HG03103 (cell line): ENCODE measurements around the gene ZNF148.
"Not testable (repeated sequence)": the region's sequence is repeated elsewhere in the genome, so short reads cannot be mapped to it uniquely, and the experiment has no call there.

Source experiments
- ATAC-seq: cut with Tn5 transposase; IDR thresholded peaks from one replicate; pipeline ENCODE4 v1.9.1; 2021; ENCODE audit warnings: low read depth; ENCODE audit not compliant: unreplicated experiment

The ZNF148 gene

DNA sequence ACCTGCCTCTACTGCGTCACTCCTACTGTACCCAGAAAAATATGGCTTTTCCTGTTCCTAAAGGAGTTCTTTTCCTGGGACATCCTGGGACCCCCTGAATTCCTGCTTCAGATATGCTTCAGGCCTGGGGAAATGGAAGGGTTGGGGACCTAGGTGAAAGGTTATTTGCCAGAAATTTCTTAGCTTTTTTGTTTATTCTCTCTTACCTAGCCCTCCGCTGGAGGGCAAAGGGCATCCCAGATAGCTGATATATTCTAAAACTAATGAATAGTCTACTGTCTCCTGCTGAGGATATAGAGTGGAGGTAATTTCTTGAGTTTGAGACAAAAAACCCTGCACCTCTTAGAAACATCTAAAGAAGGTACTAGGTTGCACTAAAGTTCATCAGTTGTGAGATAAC is 3.6 kb upstream of the ZNF148 start:
- ATAC-seq: no peak

DNA sequence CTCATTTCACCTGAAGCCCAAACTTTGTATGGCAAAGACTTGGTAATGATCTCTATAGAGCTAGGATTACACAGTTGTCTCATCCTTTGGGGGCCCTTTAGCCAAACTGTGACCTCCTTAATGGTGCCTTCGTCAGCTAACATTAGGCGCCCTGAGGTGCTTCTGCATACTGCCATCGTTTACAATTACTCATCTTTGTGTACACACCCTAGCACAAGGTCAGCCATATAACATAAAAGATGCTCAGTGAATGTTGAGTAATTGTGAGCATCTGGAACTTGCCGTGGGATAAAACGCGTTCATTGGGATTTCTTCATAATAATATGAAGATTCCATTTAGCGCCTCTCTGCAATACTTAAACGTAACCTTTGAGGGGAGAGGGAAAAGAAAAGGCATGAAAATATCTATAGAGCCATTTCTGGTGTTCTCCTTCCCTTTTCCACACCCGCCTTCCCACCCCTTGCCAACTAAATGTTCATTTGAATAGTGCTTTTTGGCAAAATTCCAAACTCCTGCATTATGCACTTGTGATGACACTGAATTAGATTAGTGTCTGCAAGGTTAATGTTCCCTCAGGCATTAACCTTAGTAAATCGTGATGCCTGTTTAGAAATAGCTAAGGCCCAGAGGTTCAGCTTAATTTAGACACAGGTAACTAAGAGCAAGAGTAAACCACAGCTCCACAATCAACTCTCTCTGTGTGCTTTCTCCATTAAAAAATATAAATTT is 990 bp upstream of the ZNF148 start:
- ATAC-seq: no peak

DNA sequence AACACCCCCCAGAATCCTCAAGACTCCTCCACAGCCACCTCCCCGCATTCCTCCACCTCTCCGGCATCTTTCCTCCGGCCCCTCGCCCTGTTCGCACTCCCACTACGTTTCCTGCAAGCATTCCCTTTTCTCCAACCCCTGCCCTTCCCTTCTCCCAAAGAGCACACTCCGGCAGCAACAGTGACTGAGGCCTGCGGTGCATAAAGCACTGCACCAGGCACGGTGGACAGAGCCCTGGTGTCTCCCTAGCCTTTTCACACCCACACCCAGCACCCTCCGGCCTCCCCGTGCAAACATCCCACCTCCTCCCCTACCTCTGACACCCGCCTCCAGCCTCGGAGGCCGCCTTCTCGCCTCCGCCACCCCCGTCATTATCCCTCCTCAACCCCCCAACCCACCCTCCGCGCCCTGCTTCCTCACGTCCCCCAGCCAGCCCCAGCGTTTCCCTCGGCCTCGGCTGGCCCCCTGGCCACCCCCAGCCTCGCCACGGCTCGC is 577 bp downstream of the ZNF148 start:
- ATAC-seq: no peak

DNA sequence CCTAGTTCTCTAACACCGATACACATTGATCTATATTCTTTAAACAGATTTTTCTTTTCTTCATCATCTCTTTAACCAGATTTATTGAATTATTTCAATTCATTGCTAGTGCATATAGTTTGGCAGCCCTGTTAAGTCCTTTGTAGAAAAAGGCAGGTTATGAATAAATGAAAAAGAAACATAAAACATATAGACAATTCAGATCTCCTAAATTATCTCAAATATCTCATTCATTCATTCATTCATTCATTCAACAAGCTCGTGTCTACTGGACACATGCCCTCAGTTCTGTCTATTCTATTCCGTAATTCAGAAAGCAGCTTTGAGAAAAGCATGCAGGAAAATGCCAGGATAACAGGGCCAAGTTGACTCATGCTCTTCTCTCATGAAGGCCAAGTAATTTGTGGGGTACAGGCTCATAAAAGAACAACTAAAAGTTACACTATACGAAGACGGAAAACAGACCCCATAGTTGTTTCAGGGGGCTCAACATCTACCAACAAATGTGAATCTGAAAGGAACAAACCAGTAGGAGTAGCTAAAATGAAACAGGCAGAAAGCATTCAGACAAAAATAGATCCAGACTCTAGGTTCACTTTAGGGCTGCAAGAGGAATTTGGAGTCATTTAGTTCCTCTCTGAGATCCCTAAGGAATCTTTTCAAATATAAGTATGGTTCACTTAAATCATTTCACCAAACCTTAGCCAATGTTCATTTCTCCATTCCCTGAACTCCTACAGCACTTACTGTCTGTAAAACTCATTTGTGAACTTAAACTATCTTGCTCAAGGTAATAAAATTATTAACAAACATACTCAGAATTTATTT is 7.5 kb downstream of the ZNF148 start:
- ATAC-seq: no peak

DNA sequence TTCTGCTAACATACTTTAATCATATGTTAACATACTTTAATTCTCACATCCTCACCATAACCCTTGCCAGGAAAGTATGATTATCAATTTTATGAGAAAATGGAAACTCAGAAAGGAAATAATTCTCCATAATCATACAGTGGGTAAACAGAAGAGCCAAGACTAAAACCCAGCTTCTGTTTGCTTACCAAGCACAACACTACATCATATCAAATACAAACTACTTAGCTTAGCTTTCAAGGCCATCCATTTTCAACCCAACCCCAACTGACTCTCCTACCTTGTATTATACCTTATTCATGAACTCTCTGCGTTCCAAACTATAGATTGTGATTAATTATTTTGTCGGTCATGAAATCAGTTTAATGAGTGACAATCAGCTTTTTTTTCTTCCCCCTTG is 9.0 kb downstream of the ZNF148 start:
- ATAC-seq: no peak

DNA sequence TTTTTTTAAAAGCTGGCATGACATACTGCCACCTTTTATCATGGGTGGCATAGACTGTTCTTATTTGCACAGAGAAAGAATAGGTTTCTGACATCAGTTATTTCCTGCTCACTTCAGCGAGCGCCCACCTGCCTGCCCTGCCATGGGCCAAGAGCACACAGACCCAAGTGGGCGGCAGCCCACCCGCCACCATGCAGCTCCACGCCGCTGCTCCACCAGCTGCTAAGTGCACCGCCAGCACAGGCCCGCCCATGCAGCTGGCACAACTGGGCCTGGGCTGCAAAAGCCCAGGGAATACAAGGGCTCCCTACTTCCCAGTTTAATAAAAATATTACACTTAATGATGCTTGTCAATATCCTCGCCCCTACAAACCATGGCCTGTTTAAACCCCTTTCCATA is 15.4 kb downstream of the ZNF148 start:
- ATAC-seq: no peak

DNA sequence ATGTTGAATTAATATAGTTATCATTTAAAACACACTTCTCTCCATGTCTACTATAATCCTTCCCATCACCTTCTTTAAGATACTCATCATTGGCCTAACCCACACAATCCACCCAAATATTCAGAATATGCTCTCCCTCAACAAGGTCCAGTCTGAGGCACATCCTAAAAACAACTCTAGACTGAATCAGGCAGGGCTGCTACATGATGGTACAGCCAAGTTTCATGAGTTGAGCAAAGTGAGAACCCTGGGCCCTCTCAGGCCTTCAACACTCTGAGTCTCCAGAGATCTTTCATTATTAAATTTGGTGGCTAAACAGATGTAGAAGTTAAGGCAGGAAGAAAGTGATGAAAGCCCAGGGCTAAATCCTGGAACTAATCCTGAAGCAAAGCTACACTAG is 16.2 kb downstream of the ZNF148 start:
- no peak for ATAC-seq

DNA sequence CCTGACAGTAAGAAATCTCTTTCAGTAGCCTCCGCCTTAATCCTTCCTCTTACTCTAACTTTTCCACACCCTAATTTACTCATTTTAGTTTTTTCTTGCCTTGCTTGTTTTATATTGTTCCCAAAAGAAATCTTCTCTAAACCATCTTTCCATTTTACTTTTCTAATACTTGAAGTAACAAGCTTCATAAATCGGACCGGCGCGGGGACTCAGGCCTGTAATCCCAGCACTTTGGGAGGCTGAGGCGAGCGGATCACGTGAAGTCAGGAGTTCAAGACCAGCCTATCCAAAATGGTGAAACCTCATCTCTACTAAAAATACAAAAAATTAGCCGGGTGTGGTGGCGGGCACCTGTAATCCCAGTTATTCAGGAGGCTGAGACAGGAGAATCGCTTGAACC is 17.3 kb downstream of the ZNF148 start:
- no peak for ATAC-seq

DNA sequence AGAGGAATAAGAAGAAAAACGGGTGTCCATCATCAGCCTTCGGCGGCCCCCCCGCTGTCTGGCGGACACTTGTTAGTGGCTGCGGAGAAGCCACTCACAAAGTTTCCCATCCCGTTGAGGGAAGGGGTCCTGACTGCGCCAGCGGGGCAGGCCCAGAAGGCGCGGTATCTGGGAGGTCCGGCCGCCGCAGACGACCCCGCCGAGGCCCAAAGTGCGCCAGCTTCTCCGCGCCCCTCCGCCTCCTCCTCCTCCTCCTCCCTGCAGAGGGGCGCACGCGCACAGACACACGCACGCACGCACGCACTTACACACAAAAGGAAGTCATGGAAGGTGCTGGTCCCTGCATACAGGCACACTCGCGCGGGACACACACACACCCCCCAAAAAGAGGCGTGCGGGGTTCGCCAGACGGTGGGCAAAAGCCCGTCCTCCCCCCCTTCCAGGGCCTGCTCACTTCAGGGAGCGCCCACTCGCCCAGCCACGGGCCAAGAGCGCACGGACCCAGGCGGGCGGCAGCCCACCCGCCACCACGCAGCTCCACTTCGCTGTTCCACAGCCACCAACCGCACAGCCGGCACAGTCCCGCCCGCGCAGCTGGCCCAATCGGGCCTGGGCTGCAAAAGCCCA is 18.0 kb downstream of the ZNF148 start:
- ATAC-seq: peak; percentile 60

DNA sequence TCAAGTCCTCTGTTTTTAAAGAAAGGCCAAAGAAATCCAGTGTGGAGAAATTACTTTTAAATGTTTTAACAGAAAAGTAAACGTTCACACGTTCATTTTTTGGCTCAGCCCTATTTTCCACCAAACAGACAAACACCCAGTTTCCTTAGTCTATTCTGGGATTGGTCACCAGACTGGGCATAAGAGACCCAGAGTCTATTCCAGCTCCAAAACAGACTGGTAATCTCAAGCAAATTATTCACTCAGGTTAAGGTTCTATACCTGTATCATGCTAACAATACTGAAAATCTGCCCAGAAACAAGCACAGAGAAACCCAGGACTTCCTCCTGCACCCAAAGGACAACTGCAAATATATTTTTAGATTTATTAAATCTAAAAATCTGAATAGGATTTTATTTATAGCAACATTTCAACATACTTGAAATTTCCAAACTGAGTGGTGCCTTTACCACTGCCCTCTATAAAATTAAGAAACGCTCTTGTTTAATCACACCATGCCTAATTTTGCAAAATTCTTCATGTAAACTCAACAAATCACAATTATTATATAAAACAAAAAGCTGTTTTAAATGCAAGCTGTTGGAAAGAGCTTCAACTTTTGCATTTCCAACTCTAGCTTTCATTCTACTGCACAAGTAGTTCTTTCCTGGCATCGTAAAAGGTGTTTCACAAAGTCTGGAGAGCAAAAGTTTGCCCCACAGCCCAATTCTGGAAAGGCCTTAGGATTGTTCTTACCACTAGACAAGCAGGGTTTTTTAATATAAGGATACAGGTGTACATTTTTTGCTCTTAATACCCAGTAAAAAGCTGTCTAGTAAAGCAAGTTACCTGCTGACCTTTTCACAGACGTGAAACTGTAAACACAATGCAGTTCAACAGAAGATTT is 18.7 kb downstream of the ZNF148 start:
- no peak for ATAC-seq

DNA sequence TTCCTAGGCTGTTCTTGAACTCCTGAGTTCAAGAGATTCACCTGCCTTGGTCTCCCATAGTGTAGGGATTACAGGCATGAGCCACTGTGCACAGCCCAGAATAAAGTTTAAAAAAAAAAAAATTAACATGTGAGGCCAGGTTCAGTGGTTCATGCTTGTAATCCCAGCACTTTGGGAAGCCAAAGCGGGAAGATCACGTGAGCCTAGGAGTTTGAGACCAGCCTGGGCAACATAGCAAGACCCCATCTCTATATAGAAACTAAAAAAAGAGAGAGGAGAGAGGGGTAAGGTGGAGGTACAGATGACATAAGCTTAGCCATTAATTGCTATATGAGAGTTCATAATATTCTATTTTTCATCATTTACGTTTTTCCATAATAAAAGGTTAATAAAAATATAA is 21.5 kb downstream of the ZNF148 start:
- ATAC-seq: no peak

DNA sequence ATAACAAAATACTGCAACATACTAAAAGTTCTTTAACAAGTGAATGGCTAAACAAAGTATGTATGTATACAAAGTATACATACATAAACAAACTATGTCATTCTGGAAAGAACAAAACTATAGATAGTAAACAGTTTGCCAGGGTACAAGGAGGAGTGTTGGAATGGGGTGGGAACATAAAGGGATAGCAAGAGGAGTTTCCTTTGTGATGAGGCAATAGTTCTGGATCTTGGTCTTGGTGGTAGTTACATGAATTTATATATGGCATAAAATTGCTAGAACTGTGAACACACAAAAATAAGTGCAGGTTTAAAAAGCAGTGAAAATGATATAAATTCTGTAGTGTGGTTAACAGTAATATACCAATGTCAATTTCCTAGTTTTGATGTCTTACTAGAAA is 22.0 kb downstream of the ZNF148 start:
- ATAC-seq: no peak

DNA sequence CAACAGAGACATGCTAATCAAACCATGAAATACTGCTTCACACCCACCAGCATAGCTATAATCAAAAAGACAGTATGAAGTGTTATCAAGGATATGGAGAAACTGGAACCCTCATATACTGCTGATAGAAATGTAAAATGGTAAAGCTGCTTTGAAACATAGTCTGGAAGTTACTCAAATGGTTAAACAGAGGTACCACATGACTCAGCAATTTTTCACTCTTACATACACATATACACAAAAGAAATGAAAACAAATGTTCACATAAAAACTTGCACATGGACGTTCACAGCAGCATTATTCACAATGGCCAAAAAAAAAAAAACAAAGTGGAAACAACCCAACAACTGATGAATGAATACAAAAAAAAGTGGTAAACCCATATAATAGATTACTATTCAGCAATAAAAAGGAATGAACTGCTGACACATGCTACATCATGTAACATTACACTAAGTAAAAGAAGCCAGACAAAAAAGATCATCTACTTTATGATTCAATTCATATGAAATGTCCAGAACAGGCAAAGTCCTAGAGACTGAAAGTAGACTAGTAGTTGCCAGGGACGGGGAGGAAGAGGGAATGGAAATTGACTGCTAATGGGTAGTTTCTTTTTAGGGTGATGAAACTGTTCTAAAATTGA is 23.2 kb downstream of the ZNF148 start:
- ATAC-seq: no peak

DNA sequence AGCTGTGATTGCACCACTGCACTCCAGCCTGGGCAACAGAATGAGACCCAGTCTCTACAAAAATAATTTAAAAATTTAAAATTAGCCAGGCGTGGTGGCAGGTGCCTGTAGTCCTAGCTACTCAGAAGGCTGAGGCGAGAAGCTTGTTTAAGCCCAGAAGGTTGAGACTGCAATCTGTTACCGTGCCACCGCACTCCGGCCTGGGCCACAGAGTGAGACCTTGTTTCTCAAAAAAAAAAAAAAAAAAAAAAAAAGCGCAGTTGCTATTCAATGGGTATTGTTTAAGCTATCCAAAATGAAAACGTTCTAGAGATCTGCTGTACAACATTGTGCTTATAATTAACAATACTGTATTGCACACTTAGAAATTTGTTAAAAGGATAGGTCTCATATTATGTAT is 24.0 kb downstream of the ZNF148 start:
- ATAC-seq: no peak

DNA sequence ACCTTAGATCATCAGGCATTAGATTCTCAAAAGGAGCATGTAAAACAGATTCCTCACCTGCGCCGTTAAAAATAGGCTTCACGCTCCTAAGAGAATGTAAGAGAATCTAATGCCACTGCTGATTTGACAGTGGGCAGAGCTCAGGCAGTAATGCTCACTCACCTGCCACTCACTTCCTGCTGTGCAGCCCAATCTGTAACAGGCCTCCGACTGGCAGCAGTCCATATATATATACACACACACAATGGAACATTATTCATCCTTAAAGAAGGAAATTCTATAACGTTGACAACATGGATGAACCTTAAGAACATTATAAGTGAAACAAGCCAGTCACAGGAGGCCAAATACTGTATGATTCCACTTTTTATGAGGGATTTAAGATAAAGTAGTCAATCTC is 24.5 kb downstream of the ZNF148 start:
- ATAC-seq: no peak

DNA sequence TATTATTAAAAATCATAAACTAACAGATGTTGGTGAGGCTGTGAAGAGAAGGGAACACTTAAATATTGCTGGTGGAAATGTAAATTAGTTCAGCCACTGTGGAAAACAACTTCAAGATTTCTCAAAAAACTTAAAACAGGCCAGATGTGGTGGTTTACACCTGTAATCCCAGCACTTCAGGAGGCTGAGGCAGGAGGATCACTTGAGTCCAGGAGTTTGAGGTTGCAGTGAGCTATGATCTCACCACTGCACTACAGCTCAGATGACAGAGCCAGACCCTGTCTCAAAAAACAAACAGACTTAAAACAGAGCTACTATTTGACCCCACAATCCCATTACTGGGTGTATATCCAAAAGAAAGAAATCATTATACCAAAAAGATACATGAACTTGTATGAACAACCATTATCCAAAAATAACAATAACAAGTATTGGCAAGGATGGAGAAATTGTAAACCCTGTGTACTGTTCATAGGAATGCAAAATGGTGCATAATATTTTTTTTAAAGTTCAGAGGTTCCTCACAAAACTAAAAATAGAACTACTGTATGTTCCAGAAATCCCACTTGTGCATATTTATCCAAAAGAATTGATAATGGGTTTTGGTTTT is 25.5 kb downstream of the ZNF148 start:
- no peak for ATAC-seq

DNA sequence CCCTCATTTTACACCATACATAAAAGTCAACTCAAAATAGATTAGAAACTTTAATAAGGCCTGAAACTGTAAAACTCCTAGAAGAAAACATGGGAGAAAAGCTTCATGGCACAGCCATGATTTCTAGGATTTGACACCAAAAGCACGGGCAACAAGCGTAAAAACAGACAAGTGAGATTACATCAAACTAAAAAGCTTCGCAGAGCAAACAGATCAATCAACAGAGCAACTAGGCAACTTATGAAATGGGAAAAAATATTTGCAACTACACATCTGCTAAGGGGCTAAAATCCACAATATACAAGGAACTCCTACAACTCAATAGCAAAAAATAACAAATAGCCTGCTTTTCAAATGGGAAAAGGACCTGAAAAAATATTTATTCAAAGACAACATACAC is 26.1 kb downstream of the ZNF148 start:
- ATAC-seq: no peak

DNA sequence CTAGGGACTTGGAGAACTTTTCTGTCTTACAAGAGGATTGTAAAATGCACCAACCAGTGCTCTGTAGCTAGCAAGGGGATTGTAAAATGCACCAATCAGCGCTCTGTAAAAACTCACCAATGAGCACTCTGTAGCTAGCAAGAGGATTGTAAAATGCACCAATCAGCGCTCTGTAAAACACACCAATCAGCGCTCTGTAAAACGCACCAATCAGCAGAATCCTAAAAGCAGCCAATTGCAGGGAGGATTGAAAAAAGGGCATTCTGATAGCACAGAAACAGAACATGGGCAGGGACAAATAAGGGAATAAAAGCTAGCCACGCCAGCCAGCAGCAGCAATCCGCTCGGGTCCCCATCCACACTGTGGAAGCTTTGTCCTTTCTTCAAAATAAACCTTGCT is 31.8 kb downstream of the ZNF148 start:
- not testable (repeated sequence) for ATAC-seq

DNA sequence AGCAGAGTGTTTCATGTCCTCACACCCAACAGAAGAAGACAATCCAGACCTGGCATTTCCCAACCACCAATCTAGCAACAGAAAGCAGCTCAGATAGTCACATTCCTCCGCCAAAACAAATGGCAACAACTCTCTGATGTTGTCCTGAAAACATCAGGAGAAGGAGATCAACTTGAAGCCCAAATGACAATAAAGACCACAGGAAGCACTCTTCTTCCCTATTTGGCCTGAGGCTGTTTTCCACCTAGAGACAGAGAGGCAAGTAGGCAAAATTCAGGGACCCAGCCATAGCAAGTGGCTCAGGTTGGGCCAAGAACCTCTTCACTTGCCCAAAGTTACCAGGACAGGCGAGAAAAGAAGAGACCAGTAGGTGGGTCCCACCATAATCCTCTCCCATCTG is 35.0 kb downstream of the ZNF148 start:
- ATAC-seq: no peak

DNA sequence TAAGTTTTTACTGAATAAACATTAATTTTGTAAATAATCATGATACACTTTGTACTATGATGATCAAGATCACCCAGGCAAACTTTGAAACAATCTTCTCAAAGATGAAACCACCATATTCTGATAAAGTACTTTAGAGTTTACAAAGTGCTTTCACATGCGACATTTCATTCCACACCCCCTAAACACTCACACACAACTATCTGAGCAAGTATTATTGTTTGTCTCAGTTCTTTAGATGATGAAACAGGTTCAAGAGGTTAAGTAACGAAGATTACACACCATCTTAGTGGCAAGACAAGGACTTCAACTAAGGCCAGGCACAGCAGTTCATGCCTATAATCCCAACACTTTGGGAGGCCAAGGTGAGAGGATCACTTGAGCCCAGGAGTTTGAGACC is 37.6 kb downstream of the ZNF148 start:
- no peak for ATAC-seq
